Fibroblast of pulmonary artery (primary cell): ENCODE results near the gene USP27X.
A peak's percentile ranks its signal among the peaks of the same experiment; 100 is the strongest.

Experiments
- DNase-seq: peaks from one replicate; pipeline ENCODE4 v3.0.0-alpha.2; 2010; ENCODE audit warnings: low read depth
- H3K4me3 ChIP-seq: replicated peaks from 2 replicates; pipeline ENCODE4 v1.5.1; 2011; ENCODE audit warnings: low read depth, mild to moderate bottlenecking, control low read depth, low read length, moderate library complexity
- CTCF ChIP-seq: IDR thresholded peaks from 2 replicates; pipeline ENCODE4 v1.5.1; 2011; ENCODE audit warnings: mild to moderate bottlenecking, control low read depth, low read length, inconsistent platforms; ENCODE audit errors: missing control alignments

The USP27X gene

GRCh38 chrX:49878834-49879655, at the start of gene USP27X:
TSS of gene USP27X (plus strand) at chrX:49879484. CDS start at chrX:49880308, 824 bp downstream.
- peak within 1 kb of the TSS; percentile 60 for H3K4me3 ChIP-seq
- TF ChIP-seq CTCF = peak; percentile 47

GRCh38 chrX:49838374-49838773, 40.9 kb upstream of the USP27X start:
- DNase-seq = peak; percentile 27
- peak; percentile 50 for TF ChIP-seq CTCF
- no peak overlapping the region for H3K4me3 ChIP-seq

More at GRCh38 chrX:49878834-49879655, at the start of gene USP27X:
- DNase-seq = peak; percentile 88

- peak; percentile 30 for TF ChIP-seq CTCF
- DNase-seq = peak; percentile 52
- no peak overlapping the region for H3K4me3 ChIP-seq
Measured at GRCh38 chrX:49840679-49841078, 38.6 kb upstream of the USP27X start.

GRCh38 chrX:49842621-49843020, 36.7 kb upstream of the USP27X start:
- DNase-seq = no peak
- H3K4me3 ChIP-seq = no peak overlapping the region
- TF ChIP-seq CTCF = no peak

GRCh38 chrX:49844611-49845010, 34.7 kb upstream of the USP27X start:
- no peak overlapping the region for H3K4me3 ChIP-seq
- TF ChIP-seq CTCF = no peak
- DNase-seq = no peak

- TF ChIP-seq CTCF = no peak
- DNase-seq = no peak
- H3K4me3 ChIP-seq = no peak overlapping the region
Measured at GRCh38 chrX:49845701-49846403, 33.4 kb upstream of the USP27X start.
